ENCODE data around the gene GIT2.

GIT2 gene

GRCh38 chr12:109890620-109891170 lies 105.5 kb downstream of the GIT2 start:
- no peak for DNase-seq (ENCODE audit: low read depth in 2 of 2)

- no peak for DNase-seq (ENCODE audit: low read depth in 2 of 2)
Measured at GRCh38 chr12:109888179-109889020, 107.8 kb downstream of the GIT2 start.

GRCh38 chr12:109885616-109886015 lies 110.6 kb downstream of the GIT2 start:
- no peak for DNase-seq (ENCODE audit: low read depth in 2 of 2)

- DNase-seq (ENCODE audit: low read depth in 2 of 2) = no peak
Measured at GRCh38 chr12:109883461-109883860, 112.7 kb downstream of the GIT2 start.

GRCh38 chr12:109881752-109882151 lies 114.4 kb downstream of the GIT2 start:
- DNase-seq (ENCODE audit: low read depth in 2 of 2) = no peak

GRCh38 chr12:109880938-109881337 lies 115.2 kb downstream of the GIT2 start:
- DNase-seq (ENCODE audit: low read depth in 2 of 2) = no peak

GRCh38 chr12:109880043-109880931 lies 115.9 kb downstream of the GIT2 start, which contains the start of gene GLTP:
Gene GLTP (minus strand): TSS chr12:109880541. CDS start chr12:109880374, 167 bp downstream.
- DNase-seq (ENCODE audit: low read depth in 2 of 2) = peak; percentile 79 to 88
